Hepatocyte (in vitro differentiated cells): Measurements from ENCODE around the gene KBTBD6. TPM values are rescaled to one million over a fixed set of nuclear protein-coding genes. Genes with fewer than 3 reads are reported as not detected.

Source experiments
- DNase-seq: peaks from one replicate; pipeline ENCODE4 v3.0.0-alpha.2; 2016; ENCODE audit warnings: low spot score
- H2AFZ ChIP-seq: fragments of 200-600 bp; sonication (generic); 2 replicates; pipeline ENCODE4 v1.6.0; 2016; ENCODE audit warnings: antibody characterized with exemption, mild to moderate bottlenecking
- H3K27ac ChIP-seq: fragments of 200-600 bp; sonication (generic); 2 replicates; pipeline ENCODE4 v1.5.1; 2016; ENCODE audit warnings: mild to moderate bottlenecking
- H3K27me3 ChIP-seq: fragments of 200-600 bp; sonication (generic); 2 replicates; pipeline ENCODE4 v1.6.1; 2016
- H3K36me3 ChIP-seq: fragments of 200-600 bp; sonication (generic); replicated peaks from 2 replicates; pipeline ENCODE4 v1.5.1; 2016; ENCODE audit warnings: low read depth; ENCODE audit not compliant: insufficient read depth
- H3K4me1 ChIP-seq: fragments of 200-600 bp; sonication (generic); 2 replicates; pipeline ENCODE4 v1.5.1; 2016; ENCODE audit warnings: mild to moderate bottlenecking, moderate library complexity; ENCODE audit not compliant: insufficient read depth
- H3K4me2 ChIP-seq: fragments of 200-600 bp; sonication (generic); 2 replicates; pipeline ENCODE4 v1.6.0; 2016
- H3K4me3 ChIP-seq: fragments of 200-600 bp; sonication (generic); 2 replicates; pipeline ENCODE4 v1.5.1; 2016; ENCODE audit warnings: mild to moderate bottlenecking
- H3K79me2 ChIP-seq: fragments of 200-600 bp; sonication (generic); 2 replicates; pipeline ENCODE4 v1.6.0; 2017; ENCODE audit warnings: mild to moderate bottlenecking
- H3K9me2 ChIP-seq: fragments of 200-600 bp; sonication (generic); replicated peaks from 2 replicates; pipeline ENCODE4 v1.6.0; 2017; ENCODE audit warnings: mild to moderate bottlenecking; ENCODE audit not compliant: insufficient read depth
- H3K9me3 ChIP-seq: fragments of 200-600 bp; sonication (generic); 2 replicates; pipeline ENCODE4 v1.5.1; 2016; ENCODE audit warnings: low read depth, mild to moderate bottlenecking
- H4K20me1 ChIP-seq: fragments of 200-600 bp; sonication (generic); 2 replicates; pipeline ENCODE4 v1.6.0; 2016; ENCODE audit warnings: mild to moderate bottlenecking; ENCODE audit not compliant: insufficient read depth, poor library complexity, severe bottlenecking
- EZH2 ChIP-seq: fragments of 200-600 bp; sonication (generic); IDR thresholded peaks from 2 replicates; pipeline ENCODE4 v1.6.1; 2016; ENCODE audit warnings: antibody characterized with exemption, mild to moderate bottlenecking, borderline replicate concordance
- EZH2phosphoT487 ChIP-seq: fragments of 200-600 bp; sonication (generic); IDR thresholded peaks from one replicate; pipeline ENCODE4 v1.6.1; 2018; ENCODE audit warnings: antibody characterized with exemption, mild to moderate bottlenecking, low read depth, moderate library complexity; ENCODE audit not compliant: unreplicated experiment, severe bottlenecking
- WGBS: methylation state at CpG from one replicate; pipeline ENCODE4 v1.1.6; 2016; ENCODE audit warnings: low lambda C conversion rate; ENCODE audit errors: missing lambda C conversion rate; 5-methylcytosine and 5-hydroxymethylcytosine counted together
- polyA plus RNA-seq: library from polyadenylated mRNA; unstranded; fragments of >200 nt; fragmentation: Nextera tagmentation; extraction: Ambion mirVana; gene quantifications from 2 replicates; pipeline ENCODE4 v1.2.1, GENCODE V29; 2016
- total RNA-seq: library from RNA; depleted of rRNA; stranded (reverse); fragments of >200 nt; gene quantifications from 2 replicates; pipeline ENCODE4 v1.2.3, GENCODE V29; 2014
- TF ChIP-seq, protein P1 (sequence below): fragments of 200-600 bp; sonication (generic); IDR thresholded peaks from 2 replicates; pipeline ENCODE4 v1.5.1; 2016; ENCODE audit warnings: antibody characterized with exemption, mild to moderate bottlenecking; ENCODE audit not compliant: poor library complexity

KBTBD6 gene
- total and polyA plus RNA-seq, 2 experiments from 2014 or later: 3.5 to 8.7 TPM

DNA sequence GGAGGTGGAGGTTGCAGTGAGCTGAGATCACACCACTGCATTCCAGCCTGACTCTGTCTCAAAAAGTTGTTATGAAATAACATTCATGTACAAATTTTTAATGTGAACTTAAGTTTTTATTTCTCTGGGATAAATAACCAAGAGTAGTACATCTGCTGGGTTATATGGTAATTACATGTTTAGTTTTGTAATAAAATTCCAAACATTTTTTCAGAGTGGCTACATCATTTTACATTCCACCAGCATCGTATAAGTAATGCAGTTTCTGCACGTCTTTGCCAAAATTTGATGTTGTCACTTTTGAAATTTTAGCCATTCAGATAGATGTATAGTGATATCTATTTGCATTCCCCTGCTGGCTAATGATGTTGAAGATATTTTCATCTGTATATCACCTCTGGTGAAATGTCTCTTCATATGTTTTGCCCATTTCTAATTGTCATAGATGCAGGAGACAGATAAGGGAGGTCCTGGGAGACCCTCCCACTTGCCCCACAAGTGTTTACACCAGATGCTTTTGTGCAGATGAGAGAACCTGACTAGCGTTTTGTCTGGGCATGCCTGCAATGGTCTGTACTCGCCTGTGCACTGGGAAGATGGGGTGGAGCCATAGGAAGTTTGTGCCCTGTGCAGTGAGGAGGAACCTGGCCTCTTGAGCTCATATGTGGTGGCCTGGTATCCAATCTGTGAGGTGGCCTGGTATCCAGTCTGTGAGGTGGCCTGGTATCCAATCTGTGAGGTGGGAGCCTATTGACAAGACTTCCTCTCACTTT is 12.7 kb upstream of the KBTBD6 start:
- no peak for TF ChIP-seq EZH2phosphoT487
- TF ChIP-seq, protein P1, sequence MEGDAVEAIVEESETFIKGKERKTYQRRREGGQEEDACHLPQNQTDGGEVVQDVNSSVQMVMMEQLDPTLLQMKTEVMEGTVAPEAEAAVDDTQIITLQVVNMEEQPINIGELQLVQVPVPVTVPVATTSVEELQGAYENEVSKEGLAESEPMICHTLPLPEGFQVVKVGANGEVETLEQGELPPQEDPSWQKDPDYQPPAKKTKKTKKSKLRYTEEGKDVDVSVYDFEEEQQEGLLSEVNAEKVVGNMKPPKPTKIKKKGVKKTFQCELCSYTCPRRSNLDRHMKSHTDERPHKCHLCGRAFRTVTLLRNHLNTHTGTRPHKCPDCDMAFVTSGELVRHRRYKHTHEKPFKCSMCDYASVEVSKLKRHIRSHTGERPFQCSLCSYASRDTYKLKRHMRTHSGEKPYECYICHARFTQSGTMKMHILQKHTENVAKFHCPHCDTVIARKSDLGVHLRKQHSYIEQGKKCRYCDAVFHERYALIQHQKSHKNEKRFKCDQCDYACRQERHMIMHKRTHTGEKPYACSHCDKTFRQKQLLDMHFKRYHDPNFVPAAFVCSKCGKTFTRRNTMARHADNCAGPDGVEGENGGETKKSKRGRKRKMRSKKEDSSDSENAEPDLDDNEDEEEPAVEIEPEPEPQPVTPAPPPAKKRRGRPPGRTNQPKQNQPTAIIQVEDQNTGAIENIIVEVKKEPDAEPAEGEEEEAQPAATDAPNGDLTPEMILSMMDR: no peak
- Histone ChIP-seq H3K79me2 (no peaks in the 10 kb centered on the region), H2AFZ (no peak overlapping the region), H3K4me1 (no peaks in the 10 kb centered on the region), H3K27ac (no peak overlapping the region), H4K20me1 (no peaks in the 10 kb centered on the region), H3K4me3 (no peak overlapping the region), H3K9me2 (no peaks in the 10 kb centered on the region), H3K36me3 (no peaks in the 10 kb centered on the region), H3K4me2 (no peak overlapping the region), H3K9me3 (peaks cover 12% of the 10 kb centered on the region), H3K27me3 (no peaks in the 10 kb centered on the region)
- DNase-seq: no peak
- WGBS: 78% methylated on average over 4 of the region's 4 CpGs

DNA sequence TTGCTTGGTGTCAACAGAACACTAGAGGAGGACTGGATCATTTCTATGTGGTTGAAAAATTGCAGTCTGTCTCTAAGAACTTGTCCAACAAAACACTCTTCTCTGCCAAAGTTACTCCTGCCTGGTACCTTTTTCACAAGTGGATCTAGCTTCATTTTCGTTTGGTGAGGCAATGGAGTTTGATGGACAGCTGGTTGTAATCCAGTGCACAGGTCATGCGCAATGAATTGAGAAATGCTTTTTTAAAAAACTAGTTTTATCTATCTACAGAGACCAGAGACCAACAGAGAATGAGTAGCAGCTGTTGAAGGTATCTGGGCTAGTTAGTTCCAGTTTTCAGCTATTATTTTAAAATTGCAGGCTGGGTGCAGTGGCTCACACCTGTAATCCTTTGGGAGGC is 12.0 kb upstream of the KBTBD6 start:
- 81% methylated on average over 2 of the region's 2 CpGs for WGBS
- H3K27ac ChIP-seq: no peak overlapping the region
- DNase-seq: no peak

DNA sequence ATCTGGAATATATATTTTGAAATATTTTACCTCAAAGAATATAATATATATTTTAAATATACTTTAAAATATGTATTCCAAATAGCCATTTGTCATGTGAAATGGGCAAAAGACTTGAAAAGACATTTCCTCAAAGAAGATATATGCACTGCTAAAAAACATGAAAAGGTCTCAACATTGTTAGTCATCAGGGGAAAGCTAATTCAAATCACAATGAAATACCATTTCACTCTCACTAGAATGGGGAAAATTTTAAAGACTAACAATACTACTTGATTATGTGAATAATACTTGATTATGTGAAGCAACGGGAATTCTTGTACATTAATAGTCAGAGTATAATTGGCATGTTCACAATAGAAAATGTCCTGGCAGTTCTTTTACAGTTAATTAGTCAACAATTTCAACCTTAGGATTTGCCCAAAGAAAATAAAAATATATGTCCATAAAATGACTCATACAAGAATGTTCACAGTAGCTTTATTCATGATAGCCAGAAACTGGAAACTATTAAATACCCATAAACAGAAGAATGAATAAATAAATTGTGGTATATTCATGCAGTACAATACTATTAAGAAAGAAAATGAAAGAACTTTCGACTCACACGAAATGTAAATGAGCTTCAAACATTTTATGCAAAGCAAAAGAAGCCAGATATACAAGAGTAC is 6.8 kb upstream of the KBTBD6 start:
- Histone ChIP-seq H2AFZ (no peak overlapping the region), H3K36me3 (no peaks in the 10 kb centered on the region), H3K9me3 (no peaks in the 10 kb centered on the region), H3K27ac (no peak overlapping the region), H3K4me2 (no peak overlapping the region), H3K79me2 (no peaks in the 10 kb centered on the region), H3K4me3 (no peak overlapping the region), H3K4me1 (no peaks in the 10 kb centered on the region), H3K9me2 (no peaks in the 10 kb centered on the region), H4K20me1 (no peaks in the 10 kb centered on the region), H3K27me3 (no peaks in the 10 kb centered on the region)
- TF ChIP-seq EZH2phosphoT487 (no peak), EZH2 (no peak)
- no peak for DNase-seq
- 91% methylated on average over 3 of the region's 3 CpGs for WGBS

More for the DNA sequence above, 12.0 kb upstream of the KBTBD6 start:
- Histone ChIP-seq H3K9me3 (peaks cover 12% of the 10 kb centered on the region), H3K4me1 (no peaks in the 10 kb centered on the region), H3K4me3 (no peak overlapping the region), H3K4me2 (no peak overlapping the region), H3K27me3 (no peaks in the 10 kb centered on the region), H4K20me1 (no peaks in the 10 kb centered on the region), H3K36me3 (no peaks in the 10 kb centered on the region), H2AFZ (no peak overlapping the region), H3K9me2 (no peaks in the 10 kb centered on the region), H3K79me2 (no peaks in the 10 kb centered on the region)
- TF ChIP-seq, protein P1: no peak
- TF ChIP-seq EZH2phosphoT487: no peak

DNA sequence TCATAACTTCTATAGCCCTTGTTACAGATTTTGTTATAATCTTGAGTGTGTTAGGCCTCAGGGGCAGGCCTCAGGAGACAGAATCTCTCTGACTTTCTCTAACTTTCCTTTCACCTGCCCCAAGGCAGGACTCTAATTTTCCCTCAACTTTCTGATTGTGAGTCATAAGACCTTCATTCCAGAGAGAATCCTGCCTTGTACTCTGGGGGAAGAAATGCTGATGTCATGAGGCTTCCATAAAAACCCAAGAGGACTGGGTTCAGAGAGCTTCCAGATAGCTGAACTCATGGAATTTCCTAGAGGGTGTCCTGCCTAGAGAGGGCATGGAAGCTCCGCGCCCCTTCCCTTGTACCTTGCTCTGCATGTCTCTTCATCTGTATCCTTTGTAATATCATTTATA is 5.3 kb upstream of the KBTBD6 start:
- WGBS: 94% methylated on average over 2 of the region's 2 CpGs
- no peak for DNase-seq
- Histone ChIP-seq H3K4me2 (no peak overlapping the region), H3K79me2 (no peaks in the 10 kb centered on the region), H3K27ac (no peak overlapping the region), H3K36me3 (no peaks in the 10 kb centered on the region), H3K4me1 (no peaks in the 10 kb centered on the region), H3K9me2 (no peaks in the 10 kb centered on the region), H3K4me3 (no peak overlapping the region), H3K27me3 (no peaks in the 10 kb centered on the region), H2AFZ (no peak overlapping the region), H3K9me3 (no peaks in the 10 kb centered on the region), H4K20me1 (no peaks in the 10 kb centered on the region)
- TF ChIP-seq EZH2phosphoT487: no peak
